Stomach smooth muscle (tissue), 2 donors: ENCODE results near the gene KIAA2012.

Source experiments
- H3K27ac ChIP-seq: one replicate; pipeline ENCODE4 v1.7.0; 2013; ENCODE audit warnings: mild to moderate bottlenecking, low read length, inconsistent platforms
- H3K27me3 ChIP-seq, 2 donors: one replicate each; pipeline ENCODE4 v1.7.0; 2013; ENCODE audit warnings: low read length in 2 of 2; ENCODE audit not compliant: insufficient read depth in 2 of 2, control insufficient read depth in 1 of 2
- H3K36me3 ChIP-seq, 2 donors: one replicate each; pipeline ENCODE4 v1.7.0; 2013; ENCODE audit warnings: low read length in 2 of 2; ENCODE audit not compliant: control insufficient read depth in 2 of 2, insufficient read depth in 2 of 2
- H3K4me1 ChIP-seq: one replicate; pipeline ENCODE4 v1.7.0; 2013; ENCODE audit warnings: low read length; ENCODE audit not compliant: control insufficient read depth, insufficient read depth
- H3K4me3 ChIP-seq, 2 donors: one replicate each; pipeline ENCODE4 v1.7.0; 2013; ENCODE audit warnings: low read length in 2 of 2
- H3K9ac ChIP-seq, 2 donors: one replicate each; pipeline ENCODE4 v1.7.0; 2013; ENCODE audit warnings: low read length in 2 of 2, mild to moderate bottlenecking in 1 of 2
- H3K9me3 ChIP-seq, 2 donors: one replicate each; pipeline ENCODE4 v1.7.0; 2013; ENCODE audit warnings: low read length in 2 of 2; ENCODE audit not compliant: control insufficient read depth in 2 of 2
- donor health status: healthy.
- donor health status: Pancreatic carcinoma.

Gene KIAA2012

DNA sequence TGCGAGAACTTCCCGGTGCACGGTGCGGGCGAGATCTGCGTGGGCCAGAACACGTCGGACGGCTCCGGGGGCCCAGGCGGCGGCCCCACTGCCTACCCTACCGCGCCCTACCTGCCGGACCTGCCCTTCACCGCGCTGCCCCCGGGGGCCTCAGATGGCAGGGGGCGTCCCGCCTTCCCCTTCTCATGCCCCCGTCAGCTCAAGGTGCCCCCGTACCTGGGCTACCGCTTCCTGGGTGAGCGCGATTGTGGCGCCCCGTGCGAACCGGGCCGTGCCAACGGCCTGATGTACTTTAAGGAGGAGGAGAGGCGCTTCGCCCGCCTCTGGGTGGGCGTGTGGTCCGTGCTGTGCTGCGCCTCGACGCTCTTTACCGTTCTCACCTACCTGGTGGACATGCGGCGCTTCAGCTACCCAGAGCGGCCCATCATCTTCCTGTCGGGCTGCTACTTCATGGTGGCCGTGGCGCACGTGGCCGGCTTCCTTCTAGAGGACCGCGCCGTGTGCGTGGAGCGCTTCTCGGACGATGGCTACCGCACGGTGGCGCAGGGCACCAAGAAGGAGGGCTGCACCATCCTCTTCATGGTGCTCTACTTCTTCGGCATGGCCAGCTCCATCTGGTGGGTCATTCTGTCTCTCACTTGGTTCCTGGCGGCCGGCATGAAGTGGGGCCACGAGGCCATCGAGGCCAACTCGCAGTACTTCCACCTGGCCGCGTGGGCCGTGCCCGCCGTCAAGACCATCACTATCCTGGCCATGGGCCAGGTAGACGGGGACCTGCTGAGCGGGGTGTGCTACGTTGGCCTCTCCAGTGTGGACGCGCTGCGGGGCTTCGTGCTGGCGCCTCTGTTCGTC, 37.7 kb upstream of the KIAA2012 start:
- Histone ChIP-seq H3K4me1 (peaks cover 43% of the 10 kb centered on the region), H3K4me3 (peak overlapping the region; percentile 61 to 86), H3K27me3 (no peaks in the 10 kb centered on the region), H3K9me3 (no peaks in the 10 kb centered on the region), H3K27ac (peak overlapping the region; percentile 97), H3K36me3 (no peaks in the 10 kb centered on the region), H3K9ac (peak overlapping the region; percentile 55 to 80)

DNA sequence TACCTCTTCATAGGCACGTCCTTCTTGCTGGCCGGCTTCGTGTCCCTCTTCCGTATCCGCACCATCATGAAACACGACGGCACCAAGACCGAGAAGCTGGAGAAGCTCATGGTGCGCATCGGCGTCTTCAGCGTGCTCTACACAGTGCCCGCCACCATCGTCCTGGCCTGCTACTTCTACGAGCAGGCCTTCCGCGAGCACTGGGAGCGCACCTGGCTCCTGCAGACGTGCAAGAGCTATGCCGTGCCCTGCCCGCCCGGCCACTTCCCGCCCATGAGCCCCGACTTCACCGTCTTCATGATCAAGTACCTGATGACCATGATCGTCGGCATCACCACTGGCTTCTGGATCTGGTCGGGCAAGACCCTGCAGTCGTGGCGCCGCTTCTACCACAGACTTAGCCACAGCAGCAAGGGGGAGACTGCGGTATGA, 37.1 kb upstream of the KIAA2012 start:
- Histone ChIP-seq H3K9ac (peak overlapping the region; percentile 55 to 80), H3K27me3 (no peaks in the 10 kb centered on the region), H3K4me3 (peak overlapping the region; percentile 61 to 86)

DNA sequence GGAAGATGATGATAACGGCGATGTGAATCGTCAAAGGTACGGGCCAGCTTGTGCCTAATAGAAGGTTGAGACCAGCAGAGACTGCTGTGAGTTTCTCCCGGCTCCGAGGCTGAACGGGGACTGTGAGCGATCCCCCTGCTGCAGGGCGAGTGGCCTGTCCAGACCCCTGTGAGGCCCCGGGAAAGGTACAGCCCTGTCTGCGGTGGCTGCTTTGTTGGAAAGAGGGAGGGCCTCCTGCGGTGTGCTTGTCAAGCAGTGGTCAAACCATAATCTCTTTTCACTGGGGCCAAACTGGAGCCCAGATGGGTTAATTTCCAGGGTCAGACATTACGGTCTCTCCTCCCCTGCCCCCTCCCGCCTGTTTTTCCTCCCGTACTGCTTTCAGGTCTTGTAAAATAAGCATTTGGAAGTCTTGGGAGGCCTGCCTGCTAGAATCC, 36.4 kb upstream of the KIAA2012 start:
- peak overlapping the region; percentile 97 for H3K27ac ChIP-seq
- no peaks in the 10 kb centered on the region for H3K36me3 ChIP-seq
- peaks cover 43% of the 10 kb centered on the region for H3K4me1 ChIP-seq
- H3K9ac ChIP-seq = peak overlapping the region; percentile 80 to 90
- no peaks in the 10 kb centered on the region for H3K27me3 ChIP-seq
- no peaks in the 10 kb centered on the region for H3K9me3 ChIP-seq
- H3K4me3 ChIP-seq = peak overlapping the region; percentile 61 to 86

More for the DNA sequence above, 37.1 kb upstream of the KIAA2012 start:
- Histone ChIP-seq H3K4me1 (peaks cover 43% of the 10 kb centered on the region), H3K27ac (peak overlapping the region; percentile 97), H3K9me3 (no peaks in the 10 kb centered on the region), H3K36me3 (no peaks in the 10 kb centered on the region)

DNA sequence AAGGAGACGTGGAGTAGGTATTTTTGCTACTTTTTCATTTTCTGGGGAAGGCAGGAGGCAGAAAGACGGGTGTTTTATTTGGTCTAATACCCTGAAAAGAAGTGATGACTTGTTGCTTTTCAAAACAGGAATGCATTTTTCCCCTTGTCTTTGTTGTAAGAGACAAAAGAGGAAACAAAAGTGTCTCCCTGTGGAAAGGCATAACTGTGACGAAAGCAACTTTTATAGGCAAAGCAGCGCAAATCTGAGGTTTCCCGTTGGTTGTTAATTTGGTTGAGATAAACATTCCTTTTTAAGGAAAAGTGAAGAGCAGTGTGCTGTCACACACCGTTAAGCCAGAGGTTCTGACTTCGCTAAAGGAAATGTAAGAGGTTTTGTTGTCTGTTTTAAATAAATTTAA, 36.0 kb upstream of the KIAA2012 start:
- Histone ChIP-seq H3K36me3 (no peaks in the 10 kb centered on the region), H3K4me3 (peak overlapping the region; percentile 61 to 86), H3K9me3 (no peaks in the 10 kb centered on the region), H3K27ac (peak overlapping the region; percentile 97), H3K4me1 (peaks cover 39% of the 10 kb centered on the region), H3K27me3 (no peaks in the 10 kb centered on the region), H3K9ac (peak overlapping the region; percentile 80 to 90)

GRCh38 chr2:202038471-202039277, 34.4 kb upstream of the KIAA2012 start:
- H3K27ac ChIP-seq = peak overlapping the region; percentile 85

GRCh38 chr2:202039278-202040078, 33.6 kb upstream of the KIAA2012 start:
- Histone ChIP-seq H3K36me3 (no peaks in the 10 kb centered on the region), H3K4me3 (peak overlapping the region; percentile 46 to 66), H3K9ac (peak overlapping the region; percentile 46 to 71), H3K9me3 (no peaks in the 10 kb centered on the region), H3K27me3 (no peaks in the 10 kb centered on the region), H3K27ac (peak overlapping the region; percentile 85), H3K4me1 (peaks cover 28% of the 10 kb centered on the region)

More at GRCh38 chr2:202038471-202039277, 34.4 kb upstream of the KIAA2012 start:
- no peaks in the 10 kb centered on the region for H3K9me3 ChIP-seq
- peaks cover 29% of the 10 kb centered on the region for H3K4me1 ChIP-seq
- peak overlapping the region; percentile 46 to 71 for H3K9ac ChIP-seq
- H3K27me3 ChIP-seq = no peaks in the 10 kb centered on the region
- peak overlapping the region; percentile 46 to 66 for H3K4me3 ChIP-seq
- no peaks in the 10 kb centered on the region for H3K36me3 ChIP-seq

- Histone ChIP-seq H3K9ac (no peak overlapping the region), H3K4me1 (peaks cover 20% of the 10 kb centered on the region), H3K27me3 (no peaks in the 10 kb centered on the region), H3K4me3 (peak overlapping the region in 1 of 2 donors; percentile 17), H3K36me3 (no peaks in the 10 kb centered on the region), H3K9me3 (no peaks in the 10 kb centered on the region), H3K27ac (peak overlapping the region; percentile 85)
Measured at GRCh38 chr2:202040079-202040844, 32.8 kb upstream of the KIAA2012 start.

GRCh38 chr2:202042444-202042843, 30.6 kb upstream of the KIAA2012 start:
- no peak overlapping the region for H3K27ac ChIP-seq
- H3K9ac ChIP-seq = no peak overlapping the region
- H3K27me3 ChIP-seq = no peaks in the 10 kb centered on the region
- H3K9me3 ChIP-seq = no peaks in the 10 kb centered on the region
- H3K4me3 ChIP-seq = no peak overlapping the region
- no peaks in the 10 kb centered on the region for H3K36me3 ChIP-seq
- H3K4me1 ChIP-seq = peaks cover 11% of the 10 kb centered on the region

DNA sequence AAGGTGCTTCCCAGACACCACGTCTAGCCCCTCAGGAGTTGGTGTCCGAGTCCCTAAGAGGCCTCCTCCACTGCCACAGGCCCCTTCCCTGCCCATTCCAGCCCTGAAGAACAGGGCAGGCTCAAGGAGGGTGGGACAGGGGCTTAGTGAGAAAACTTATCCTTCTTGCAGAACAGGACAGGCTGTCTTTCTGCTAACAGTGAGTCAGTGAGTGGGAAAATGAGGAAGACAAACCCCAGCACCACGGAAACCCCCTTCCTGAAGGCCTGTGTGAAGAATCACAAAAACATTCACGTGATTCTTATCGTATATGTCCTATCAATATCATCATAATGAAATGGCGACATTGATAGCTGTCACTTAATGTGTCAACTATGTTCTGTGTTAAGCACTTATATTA, 29.6 kb upstream of the KIAA2012 start:
- H3K27me3 ChIP-seq = no peaks in the 10 kb centered on the region

More for the DNA sequence above, 29.6 kb upstream of the KIAA2012 start:
- peaks cover 9% of the 10 kb centered on the region for H3K4me1 ChIP-seq
- H3K9ac ChIP-seq = no peak overlapping the region
- no peak overlapping the region for H3K27ac ChIP-seq
- H3K4me3 ChIP-seq = no peak overlapping the region
- no peaks in the 10 kb centered on the region for H3K36me3 ChIP-seq
- H3K9me3 ChIP-seq = no peaks in the 10 kb centered on the region
